Caki2 (cell line): ENCODE data around the gene COL8A1. TPM values are rescaled to one million over a fixed set of nuclear protein-coding genes. Genes with fewer than 3 reads are reported as not detected.

Experiments used
- DNase-seq: peaks from one replicate; pipeline ENCODE4 v3.0.0-alpha.2; 2015; ENCODE audit warnings: low read depth
- in situ Hi-C: cut with HindIII; loops from 2 replicates; pipeline ENCODE4 v1.10.0; 2016; ENCODE audit warnings: low sequenced_read_pairs, low pct_unique_long_range_greater_than_20kb, mixed read lengths
- total RNA-seq: library from RNA; depleted of rRNA; stranded (reverse); fragments of >200 nt; shearing (Covaris generic); gene quantifications from 2 replicates; pipeline ENCODE4 v1.2.3, GENCODE V29; 2014; ENCODE audit warnings: low replicate concordance

The COL8A1 gene
- total RNA-seq, 1 experiment from 2014 or later = 36.4 TPM

GRCh38 chr3:99635348-99635747 lies 3.0 kb upstream of the COL8A1 start:
- in situ Hi-C loops = no loop called here

GRCh38 chr3:99637016-99637367 lies 1.4 kb upstream of the COL8A1 start:
- peak; percentile 45 for DNase-seq

More at GRCh38 chr3:99635348-99635747, 3.0 kb upstream of the COL8A1 start:
- DNase-seq = no peak

GRCh38 chr3:99637368-99638111 lies 854 bp upstream of the COL8A1 start:
- in situ Hi-C loops = no loop called here
- peak; percentile 63 for DNase-seq

More at GRCh38 chr3:99637016-99637367, 1.4 kb upstream of the COL8A1 start:
- in situ Hi-C loops = no loop called here

GRCh38 chr3:99639579-99639978 lies 1.2 kb downstream of the COL8A1 start:
- in situ Hi-C loops = no loop called here

DNA sequence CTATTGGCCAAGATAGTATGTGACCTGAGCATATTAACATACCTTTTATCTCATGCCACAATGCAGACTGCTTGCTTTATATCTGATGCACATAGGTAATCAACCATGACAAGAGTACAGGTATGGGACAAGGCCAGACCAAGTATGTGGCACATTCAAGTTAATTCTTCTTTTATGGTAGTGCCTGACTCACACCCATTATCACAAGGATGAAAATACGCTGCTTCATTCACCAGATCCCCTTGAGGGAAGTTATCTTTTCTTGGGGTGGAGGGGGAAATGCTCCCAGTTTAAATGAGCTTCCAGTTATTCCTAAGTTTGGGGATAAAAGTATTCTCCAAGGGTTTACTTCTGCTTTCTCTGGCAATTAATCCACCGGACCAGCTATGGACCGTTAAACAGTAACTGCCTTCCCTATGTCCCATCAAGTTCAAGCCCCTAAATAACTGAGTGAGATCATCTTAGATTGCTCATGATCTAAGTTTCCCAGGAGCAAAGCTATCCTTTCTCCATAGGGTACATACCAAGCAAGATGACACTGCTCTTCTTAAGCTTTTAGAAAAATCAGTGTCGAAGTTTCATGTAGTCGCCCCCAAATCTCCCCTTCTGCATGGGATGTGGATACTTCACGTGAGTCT lies 1.9 kb downstream of the COL8A1 start:
- peak; percentile 62 for DNase-seq
- in situ Hi-C loops = no loop called here

More at GRCh38 chr3:99639579-99639978, 1.2 kb downstream of the COL8A1 start:
- no peak for DNase-seq

- in situ Hi-C loops = no loop called here
- no peak for DNase-seq
Observed at GRCh38 chr3:99641480-99641879, 3.1 kb downstream of the COL8A1 start.

DNA sequence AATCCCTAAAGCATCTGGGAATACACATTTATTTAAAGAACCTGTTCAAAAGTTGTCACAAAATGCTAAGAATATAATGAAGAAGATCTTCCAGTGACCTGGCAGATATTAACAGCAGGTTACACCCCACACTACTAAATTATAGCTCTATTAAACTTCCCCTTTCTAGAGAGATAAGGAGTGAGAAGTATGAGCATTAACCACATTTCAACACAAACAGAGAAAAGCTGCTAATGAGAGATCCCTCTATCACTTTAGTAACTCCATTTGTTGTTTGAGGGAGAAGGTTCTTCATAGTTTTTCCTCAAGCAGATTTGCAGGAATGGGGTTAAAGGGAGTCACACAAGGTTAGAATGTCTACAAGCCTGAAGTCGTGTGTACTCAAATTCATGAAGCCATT lies 3.6 kb downstream of the COL8A1 start:
- no peak for DNase-seq
- in situ Hi-C loops = no loop called here

DNA sequence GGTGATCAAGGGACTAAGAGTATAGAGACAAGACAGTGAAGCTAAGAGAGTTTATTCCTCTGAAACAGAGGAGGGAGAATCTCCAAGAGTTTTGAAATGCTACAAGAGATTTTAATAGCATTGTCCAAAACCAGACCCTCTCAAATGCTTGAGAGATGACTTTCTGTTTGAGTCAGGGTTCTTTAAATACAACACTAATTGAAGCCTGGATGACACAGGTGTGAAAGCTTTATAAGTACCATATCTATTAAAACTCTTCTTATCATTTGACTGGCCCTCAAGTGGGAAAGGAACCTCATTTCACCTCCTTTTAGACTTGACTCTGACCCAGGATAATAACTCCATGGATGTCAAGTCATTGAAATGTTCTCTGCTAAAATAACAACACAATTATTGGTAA lies 5.6 kb downstream of the COL8A1 start:
- no peak for DNase-seq
- in situ Hi-C loops = no loop called here

DNA sequence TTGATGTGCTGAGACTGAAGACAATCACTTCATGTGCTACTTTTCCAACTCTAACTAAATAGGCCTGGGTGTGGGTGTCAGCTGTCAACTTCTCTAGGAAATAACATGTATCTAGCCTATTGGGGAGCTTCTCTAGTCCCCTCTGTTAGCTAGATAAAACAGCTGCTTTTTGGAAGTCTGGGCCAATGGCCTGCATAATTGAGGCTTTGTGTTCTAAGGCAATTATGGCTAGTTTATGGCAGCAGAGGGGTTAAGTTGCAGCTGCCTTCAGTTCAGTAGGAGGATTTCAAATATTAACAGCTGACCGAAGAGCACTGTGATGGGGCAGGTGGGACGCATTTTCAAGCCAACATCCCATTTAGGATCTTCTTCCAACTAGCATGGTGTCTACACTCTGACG lies 6.4 kb downstream of the COL8A1 start:
- in situ Hi-C loops = no loop called here

DNA sequence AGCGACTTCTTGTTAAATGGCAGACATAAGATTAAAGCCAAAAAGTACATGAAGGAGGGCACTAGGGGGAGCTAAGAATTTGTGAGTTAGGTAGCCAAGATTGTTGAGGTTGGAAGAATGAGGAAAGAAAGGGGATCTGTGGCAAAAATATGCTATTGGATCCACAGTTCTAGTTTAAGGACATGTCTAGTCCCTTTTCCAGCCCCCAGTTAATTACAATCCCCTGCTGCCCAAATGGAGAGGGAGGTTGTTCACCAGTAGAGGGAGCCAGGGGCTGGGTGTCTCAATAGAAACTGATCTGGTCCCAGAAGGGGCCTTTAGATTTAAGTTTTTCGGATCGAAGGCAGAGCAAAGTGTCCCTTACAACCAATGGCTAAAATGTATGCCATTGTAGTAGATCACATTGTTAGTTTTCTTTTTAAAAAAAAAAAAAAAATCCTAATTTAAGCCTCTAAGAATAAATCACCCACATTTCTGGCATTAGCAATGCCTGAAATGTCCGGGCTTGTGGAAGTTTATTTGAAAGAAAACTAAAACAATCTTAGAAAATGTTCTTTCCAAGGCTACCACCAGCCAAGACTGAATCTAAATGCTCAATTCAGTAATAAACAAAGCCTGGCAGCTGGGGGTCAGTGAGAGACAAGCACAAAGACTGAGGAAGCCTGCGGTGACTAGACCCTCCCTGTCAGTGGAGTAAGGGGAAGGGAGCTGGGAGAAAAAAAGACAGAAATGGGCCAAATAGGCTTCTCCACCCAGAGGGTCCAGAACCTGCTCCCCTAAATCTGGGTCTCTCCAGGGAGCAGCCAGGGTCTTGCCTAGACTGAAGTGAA lies 7.1 kb downstream of the COL8A1 start:
- DNase-seq = peak; percentile 50
- in situ Hi-C loops = no loop called here

More for the DNA sequence above, 6.4 kb downstream of the COL8A1 start:
- no peak for DNase-seq

DNA sequence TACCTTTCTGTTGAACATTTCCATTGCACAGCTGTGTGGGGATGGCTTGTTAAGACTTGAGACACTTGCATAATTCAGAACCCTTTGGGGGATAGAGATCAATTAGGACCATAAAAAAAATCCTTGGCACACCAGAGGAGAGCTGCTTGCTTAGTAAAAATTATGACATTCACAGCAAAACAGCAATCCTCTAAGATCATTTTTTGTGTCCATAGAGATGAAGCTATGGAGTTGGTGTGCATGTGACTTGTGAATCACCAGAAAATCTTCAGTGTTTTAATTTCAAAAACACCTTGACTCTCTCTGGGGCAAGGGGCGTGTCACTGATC lies 7.7 kb downstream of the COL8A1 start:
- DNase-seq = no peak
- in situ Hi-C loops = no loop called here

DNA sequence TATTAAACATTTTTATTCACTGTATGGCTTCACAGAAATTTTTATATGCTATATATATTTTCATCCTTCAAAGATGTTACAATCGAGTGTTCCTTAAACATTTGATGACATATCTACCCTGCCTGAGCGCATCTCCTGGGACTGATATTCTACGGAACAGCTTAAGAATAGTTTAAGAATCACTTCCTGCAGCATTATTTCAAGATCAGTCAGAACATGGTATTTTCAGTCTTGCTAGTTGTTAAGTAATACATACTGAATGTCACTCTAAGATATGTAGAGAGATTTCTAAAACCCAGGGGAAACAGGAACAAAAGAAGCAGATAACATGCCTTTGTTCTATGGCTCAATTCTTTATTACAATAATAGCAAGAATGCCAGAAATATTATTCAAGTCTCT lies 8.7 kb downstream of the COL8A1 start:
- in situ Hi-C loops = no loop called here
- no peak for DNase-seq

DNA sequence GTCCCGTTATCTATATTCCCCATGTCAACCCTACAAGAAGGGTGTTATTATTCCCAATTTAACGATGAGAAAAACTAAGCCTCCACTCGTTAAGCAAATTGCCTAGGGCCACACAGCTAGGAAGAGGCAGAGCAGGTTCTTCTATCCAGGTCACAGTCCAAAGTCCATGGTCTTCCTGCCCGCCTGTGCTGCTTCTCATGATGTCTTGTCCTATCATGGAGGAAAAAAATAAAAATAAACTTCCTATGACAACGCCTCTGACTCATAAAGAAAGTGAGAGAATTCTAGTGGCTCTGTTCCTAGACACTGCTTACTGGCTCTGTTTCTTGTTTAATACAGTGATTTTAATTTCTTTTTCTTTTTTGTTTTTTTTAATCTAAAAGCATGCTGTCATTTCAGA lies 9.7 kb downstream of the COL8A1 start:
- DNase-seq = peak; percentile 73
- in situ Hi-C loops = no loop called here

GRCh38 chr3:99648516-99648915 lies 10.1 kb downstream of the COL8A1 start:
- in situ Hi-C loops = no loop called here

DNA sequence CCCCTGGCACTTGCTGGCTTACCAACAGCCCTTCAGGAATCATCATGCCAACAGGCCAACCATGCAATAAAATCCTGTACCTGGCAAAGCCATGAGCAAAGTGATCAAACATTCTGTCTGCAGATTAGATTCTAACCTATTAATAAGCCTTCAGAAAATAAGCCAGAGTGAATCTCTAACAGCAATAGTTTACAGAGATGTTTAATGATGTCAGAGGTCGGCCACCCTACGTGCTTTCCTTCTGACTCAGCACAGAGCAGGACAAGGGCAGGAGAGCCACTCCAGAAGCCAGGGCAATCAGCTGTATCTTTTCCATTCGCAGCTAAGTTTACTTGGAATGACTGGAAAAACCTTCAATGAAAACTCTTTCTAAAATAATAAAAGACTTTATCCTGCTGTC lies 13.1 kb downstream of the COL8A1 start:
- in situ Hi-C loops = no loop called here
- DNase-seq = peak; percentile 87

More at GRCh38 chr3:99648516-99648915, 10.1 kb downstream of the COL8A1 start:
- no peak for DNase-seq

DNA sequence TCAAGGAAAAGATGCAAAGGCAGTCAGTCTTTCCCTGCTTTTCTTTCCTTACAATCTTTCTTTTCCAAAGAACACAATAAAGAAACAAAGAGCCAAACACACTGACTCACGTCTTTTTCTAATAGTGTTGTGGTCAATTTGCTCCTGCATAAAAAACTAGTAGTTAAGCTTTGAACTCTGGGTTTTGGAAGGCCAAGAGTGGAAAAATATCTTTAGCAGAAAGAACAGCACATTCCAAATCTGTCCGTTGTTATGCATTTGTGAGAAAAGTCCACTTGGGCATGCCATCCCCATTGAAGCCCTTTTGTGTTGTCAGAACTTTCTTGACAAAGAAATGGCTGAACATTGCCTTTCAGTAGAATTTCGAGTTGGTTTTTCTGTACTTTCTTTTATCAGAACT lies 18.2 kb downstream of the COL8A1 start:
- in situ Hi-C loops = no loop called here

GRCh38 chr3:99658274-99658673 lies 19.9 kb downstream of the COL8A1 start:
- in situ Hi-C loops = no loop called here
- no peak for DNase-seq

More for the DNA sequence above, 18.2 kb downstream of the COL8A1 start:
- DNase-seq = no peak

DNA sequence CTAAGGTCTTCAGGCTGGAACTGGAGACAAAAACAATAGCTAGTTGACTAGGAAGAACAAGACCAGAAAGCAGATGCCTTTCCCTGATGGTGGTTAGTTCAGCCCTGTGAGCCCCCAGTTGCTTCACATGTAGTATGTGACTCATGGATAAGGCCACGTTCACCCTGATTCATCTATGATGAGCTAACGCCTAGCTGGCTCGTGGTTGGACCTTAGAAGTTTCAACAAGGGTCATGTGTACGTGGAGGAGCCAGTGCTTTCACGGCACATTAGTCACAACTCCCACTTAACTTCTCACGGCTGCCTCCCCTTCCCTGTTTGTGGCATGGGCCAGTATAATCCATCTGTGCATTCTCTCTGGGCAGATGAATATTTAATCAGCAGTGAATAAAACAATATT lies 20.6 kb downstream of the COL8A1 start:
- DNase-seq = peak; percentile 84
- in situ Hi-C loops = no loop called here

DNA sequence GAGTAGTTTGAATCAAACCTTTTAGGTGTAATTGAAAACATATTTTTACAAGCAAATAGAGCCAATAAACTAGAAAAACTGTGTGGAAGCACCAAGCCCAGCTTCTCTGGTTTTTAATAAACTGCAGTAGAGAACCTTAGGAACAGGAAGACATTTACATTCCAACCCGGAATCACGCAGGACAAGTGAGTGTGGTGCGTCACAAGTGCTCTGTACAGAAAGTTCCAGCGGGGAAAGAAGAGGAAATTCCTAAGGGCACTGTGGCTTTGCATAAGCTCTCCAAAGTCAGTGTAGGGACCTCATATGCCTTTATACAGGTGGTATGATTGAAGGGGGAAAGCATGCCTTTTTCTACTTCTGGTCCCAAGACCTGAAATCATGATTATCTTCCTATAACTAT lies 21.6 kb downstream of the COL8A1 start:
- DNase-seq = no peak

More for the DNA sequence above, 21.6 kb downstream of the COL8A1 start:
- in situ Hi-C loops = no loop called here
